ENCODE results near the gene GAB1. TPM values are rescaled to one million over a fixed set of nuclear protein-coding genes. Genes with fewer than 3 reads are reported as not detected.

GAB1 gene
- total RNA-seq, 1 donor from 2014 or later, result 5.0 TPM

GRCh38 chr4:143399113-143399949 is 62.7 kb downstream of the GAB1 start:
- no peak for FAIRE-seq
- DNase-seq (ENCODE audit: low read depth), result peak; percentile 53
- no peaks in the 10 kb centered on the region for H3K27me3 ChIP-seq (ENCODE audit: control insufficient read depth, insufficient read depth, low read length)
- no peak overlapping the region for H3K4me3 ChIP-seq (ENCODE audit: low read depth, low read length)
- no peaks in the 10 kb centered on the region for H3K36me3 ChIP-seq (ENCODE audit: control insufficient read depth, insufficient read depth, low read length)
- TF ChIP-seq, protein P1, sequence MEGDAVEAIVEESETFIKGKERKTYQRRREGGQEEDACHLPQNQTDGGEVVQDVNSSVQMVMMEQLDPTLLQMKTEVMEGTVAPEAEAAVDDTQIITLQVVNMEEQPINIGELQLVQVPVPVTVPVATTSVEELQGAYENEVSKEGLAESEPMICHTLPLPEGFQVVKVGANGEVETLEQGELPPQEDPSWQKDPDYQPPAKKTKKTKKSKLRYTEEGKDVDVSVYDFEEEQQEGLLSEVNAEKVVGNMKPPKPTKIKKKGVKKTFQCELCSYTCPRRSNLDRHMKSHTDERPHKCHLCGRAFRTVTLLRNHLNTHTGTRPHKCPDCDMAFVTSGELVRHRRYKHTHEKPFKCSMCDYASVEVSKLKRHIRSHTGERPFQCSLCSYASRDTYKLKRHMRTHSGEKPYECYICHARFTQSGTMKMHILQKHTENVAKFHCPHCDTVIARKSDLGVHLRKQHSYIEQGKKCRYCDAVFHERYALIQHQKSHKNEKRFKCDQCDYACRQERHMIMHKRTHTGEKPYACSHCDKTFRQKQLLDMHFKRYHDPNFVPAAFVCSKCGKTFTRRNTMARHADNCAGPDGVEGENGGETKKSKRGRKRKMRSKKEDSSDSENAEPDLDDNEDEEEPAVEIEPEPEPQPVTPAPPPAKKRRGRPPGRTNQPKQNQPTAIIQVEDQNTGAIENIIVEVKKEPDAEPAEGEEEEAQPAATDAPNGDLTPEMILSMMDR (IDR thresholded peaks at IDR 0.05; ENCODE audit: insufficient read depth, low read length, severe bottlenecking), result peak; percentile 64

DNA sequence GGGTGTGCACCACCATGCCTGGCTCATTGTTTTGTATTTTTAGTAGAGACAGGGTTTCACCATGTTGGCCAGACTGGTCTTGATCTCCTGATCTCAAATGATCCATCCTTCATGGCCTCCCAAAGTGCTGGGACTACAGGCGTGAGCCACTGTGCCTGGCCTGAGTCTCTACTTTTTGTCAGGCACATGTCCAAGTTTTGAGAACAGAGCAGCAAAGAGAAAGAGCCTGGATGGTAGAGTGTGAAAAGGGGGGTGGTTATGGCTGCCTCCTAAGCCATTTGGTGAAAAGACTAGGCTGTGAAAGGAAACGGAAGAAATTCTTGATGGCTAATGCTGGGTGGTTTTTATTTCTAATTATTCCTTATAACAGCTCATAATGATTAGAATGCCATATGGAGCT is 63.4 kb downstream of the GAB1 start:
- H3K4me3 ChIP-seq (ENCODE audit: low read depth, low read length), result no peak overlapping the region
- no peaks in the 10 kb centered on the region for H3K36me3 ChIP-seq (ENCODE audit: control insufficient read depth, insufficient read depth, low read length)
- H3K27me3 ChIP-seq (ENCODE audit: control insufficient read depth, insufficient read depth, low read length), result no peaks in the 10 kb centered on the region
- DNase-seq (ENCODE audit: low read depth) (no peak), FAIRE-seq (no peak)
- TF ChIP-seq, protein P1 (IDR thresholded peaks at IDR 0.05; ENCODE audit: insufficient read depth, low read length, severe bottlenecking), result no peak

- FAIRE-seq, result no peak
- H3K27me3 ChIP-seq (ENCODE audit: control insufficient read depth, insufficient read depth, low read length), result no peaks in the 10 kb centered on the region
Observed at GRCh38 chr4:143402776-143403552, 66.3 kb downstream of the GAB1 start.

DNA sequence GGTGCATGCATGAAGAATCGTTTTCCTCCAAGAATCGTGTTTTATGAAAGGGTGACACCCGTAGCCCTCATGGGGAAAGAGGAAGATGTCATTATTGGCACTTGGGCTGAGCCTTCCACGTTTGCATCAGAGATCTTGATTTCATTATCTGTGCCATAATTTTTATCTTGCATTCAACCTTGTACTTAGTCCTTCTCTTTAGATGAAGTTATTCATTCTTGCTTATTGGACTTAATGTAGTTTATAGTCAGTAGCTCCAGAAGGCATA is 66.8 kb downstream of the GAB1 start:
- Histone ChIP-seq H3K4me3 (ENCODE audit: low read depth, low read length) (no peak overlapping the region), H3K36me3 (ENCODE audit: control insufficient read depth, insufficient read depth, low read length) (no peaks in the 10 kb centered on the region), H3K27me3 (ENCODE audit: control insufficient read depth, insufficient read depth, low read length) (no peaks in the 10 kb centered on the region)
- DNase-seq (ENCODE audit: low read depth) (no peak), FAIRE-seq (no peak)
- TF ChIP-seq, protein P1 (IDR thresholded peaks at IDR 0.05; ENCODE audit: insufficient read depth, low read length, severe bottlenecking), result no peak

More at GRCh38 chr4:143402776-143403552, 66.3 kb downstream of the GAB1 start:
- no peak overlapping the region for H3K4me3 ChIP-seq (ENCODE audit: low read depth, low read length)
- TF ChIP-seq, protein P1 (IDR thresholded peaks at IDR 0.05; ENCODE audit: insufficient read depth, low read length, severe bottlenecking), result no peak
- no peak for DNase-seq (ENCODE audit: low read depth)
- H3K36me3 ChIP-seq (ENCODE audit: control insufficient read depth, insufficient read depth, low read length), result no peaks in the 10 kb centered on the region

DNA sequence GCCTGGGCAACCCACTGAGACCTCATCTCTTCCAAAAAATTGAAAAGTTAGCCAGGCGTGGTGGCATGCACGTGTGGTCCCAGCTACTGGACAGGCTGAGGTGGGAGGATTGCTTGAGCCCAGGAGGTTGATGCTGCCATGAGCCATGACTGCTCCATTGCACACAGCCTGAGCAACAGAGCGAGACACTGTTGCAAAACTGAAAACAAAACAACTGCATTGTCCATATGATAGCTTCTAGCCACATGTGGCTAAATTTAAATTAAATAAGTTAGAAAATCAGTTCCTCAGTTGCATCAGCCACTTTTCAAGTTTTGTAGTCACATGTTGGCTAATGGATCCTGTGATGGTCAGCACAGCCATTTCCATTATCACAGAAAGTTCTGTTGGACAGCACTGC is 67.9 kb downstream of the GAB1 start:
- Histone ChIP-seq H3K36me3 (ENCODE audit: control insufficient read depth, insufficient read depth, low read length) (no peaks in the 10 kb centered on the region), H3K27me3 (ENCODE audit: control insufficient read depth, insufficient read depth, low read length) (no peaks in the 10 kb centered on the region), H3K4me3 (ENCODE audit: low read depth, low read length) (no peak overlapping the region)
- FAIRE-seq, result no peak
- DNase-seq (ENCODE audit: low read depth), result no peak
- TF ChIP-seq, protein P1 (IDR thresholded peaks at IDR 0.05; ENCODE audit: insufficient read depth, low read length, severe bottlenecking), result no peak

All from bronchial epithelial cell (primary cell).